H9 (cell line): ENCODE measurements around the gene NEK5. TPM values are rescaled to one million over a fixed set of nuclear protein-coding genes. Genes with fewer than 3 reads are reported as not detected.

Experiments used
- DNase-seq: peaks from one replicate; pipeline ENCODE4 v3.0.0-alpha.2; 2017
- H2AFZ ChIP-seq: one replicate; pipeline ENCODE4 v1.6.1; 2013; ENCODE audit warnings: mild to moderate bottlenecking, low read length, control low read depth, moderate library complexity
- H2AK5ac ChIP-seq: 2 replicates; pipeline ENCODE4 v1.6.1; 2013; ENCODE audit warnings: low read length, control low read depth, mixed read lengths; ENCODE audit not compliant: insufficient read length
- H2BK120ac ChIP-seq: one replicate; pipeline ENCODE4 v1.6.1; 2013; ENCODE audit warnings: low read depth, mild to moderate bottlenecking, low read length, control low read depth, inconsistent platforms; ENCODE audit not compliant: poor library complexity, severe bottlenecking
- H2BK12ac ChIP-seq: 2 replicates; pipeline ENCODE4 v1.6.1; 2013; ENCODE audit warnings: low read length, control low read depth, mixed read lengths, low read depth; ENCODE audit not compliant: insufficient read length
- H2BK15ac ChIP-seq: 2 replicates; pipeline ENCODE4 v1.6.1; 2013; ENCODE audit warnings: low read depth, low read length, control low read depth
- H2BK20ac ChIP-seq: one replicate; pipeline ENCODE4 v1.6.1; 2013; ENCODE audit warnings: low read depth, mild to moderate bottlenecking, low read length, control low read depth, inconsistent platforms; ENCODE audit not compliant: poor library complexity, severe bottlenecking
- H2BK5ac ChIP-seq: 2 replicates; pipeline ENCODE4 v1.6.1; 2013; ENCODE audit warnings: low read length, control low read depth, mixed read lengths; ENCODE audit not compliant: insufficient read length
- H3K14ac ChIP-seq: 2 replicates; pipeline ENCODE4 v1.6.1; 2013; ENCODE audit warnings: low read length, control low read depth; ENCODE audit not compliant: insufficient read depth
- H3K18ac ChIP-seq: 2 replicates; pipeline ENCODE4 v1.6.1; 2013; ENCODE audit warnings: low read depth, mild to moderate bottlenecking, mixed read lengths, low read length, control low read depth; ENCODE audit not compliant: insufficient read length
- H3K23ac ChIP-seq: 2 replicates; pipeline ENCODE4 v1.6.1; 2013; ENCODE audit warnings: low read length, control low read depth, mixed read lengths, low read depth; ENCODE audit not compliant: insufficient read length
- H3K23me2 ChIP-seq: 2 replicates; pipeline ENCODE4 v1.6.1; 2013; ENCODE audit warnings: low read depth, mild to moderate bottlenecking, mixed read lengths, low read length, control low read depth; ENCODE audit not compliant: insufficient read length, poor library complexity, severe bottlenecking
- H3K27ac ChIP-seq: 2 replicates; pipeline ENCODE4 v1.5.1; 2013; ENCODE audit warnings: low read length, control low read depth, mixed read lengths, low read depth; ENCODE audit not compliant: insufficient read length
- H3K27me3 ChIP-seq: 2 replicates; pipeline ENCODE4 v1.6.1; 2013; ENCODE audit warnings: low read length, control low read depth, inconsistent platforms; ENCODE audit not compliant: insufficient read depth
- H3K4ac ChIP-seq: 2 replicates; pipeline ENCODE4 v1.6.1; 2013; ENCODE audit warnings: low read depth, mild to moderate bottlenecking, control low read depth, inconsistent platforms, low read length, moderate library complexity
- H3K4me1 ChIP-seq: 2 replicates; pipeline ENCODE4 v1.6.1; 2013; ENCODE audit warnings: low read length, control low read depth, inconsistent platforms; ENCODE audit not compliant: insufficient read depth
- H3K4me2 ChIP-seq: 2 replicates; pipeline ENCODE4 v1.6.1; 2013; ENCODE audit warnings: low read length, control low read depth, mixed read lengths; ENCODE audit not compliant: insufficient read length, insufficient read depth
- H3K56ac ChIP-seq: 2 replicates; pipeline ENCODE4 v1.6.1; 2013; ENCODE audit warnings: low read depth, mild to moderate bottlenecking, mixed read lengths, low read length, control low read depth; ENCODE audit not compliant: insufficient read length
- H3K79me1 ChIP-seq: 2 replicates; pipeline ENCODE4 v1.6.1; 2013; ENCODE audit warnings: low read depth, mild to moderate bottlenecking, moderate library complexity, low read length, control low read depth, inconsistent platforms; ENCODE audit not compliant: insufficient read depth, poor library complexity, severe bottlenecking
- H3K79me2 ChIP-seq: 2 replicates; pipeline ENCODE4 v1.6.1; 2013; ENCODE audit warnings: low read length, control low read depth, inconsistent platforms; ENCODE audit not compliant: insufficient read depth
- H3K9ac ChIP-seq: 2 replicates; pipeline ENCODE4 v1.6.1; 2013; ENCODE audit warnings: low read length, control low read depth, mixed read lengths; ENCODE audit not compliant: insufficient read length; ENCODE audit errors: extremely low read depth
- H3K9me3 ChIP-seq: one replicate; pipeline ENCODE4 v1.6.1; 2013; ENCODE audit warnings: low read depth, low read length, inconsistent platforms; ENCODE audit not compliant: control insufficient read depth
- H3T11ph ChIP-seq: one replicate; pipeline ENCODE4 v1.6.1; 2013; ENCODE audit warnings: mild to moderate bottlenecking, low read length, control low read depth, inconsistent platforms
- H4K20me1 ChIP-seq: one replicate; pipeline ENCODE4 v1.6.1; 2013; ENCODE audit not compliant: control insufficient read depth, insufficient read length, insufficient read depth
- H4K5ac ChIP-seq: 2 replicates; pipeline ENCODE4 v1.6.1; 2013; ENCODE audit warnings: low read depth, mild to moderate bottlenecking, mixed read lengths, low read length, control low read depth; ENCODE audit not compliant: insufficient read length
- H4K8ac ChIP-seq: replicated peaks from 2 replicates; pipeline ENCODE4 v1.6.1; 2013; ENCODE audit warnings: low read length, control low read depth, mixed read lengths, low read depth; ENCODE audit not compliant: insufficient read length
- H4K91ac ChIP-seq: 2 replicates; pipeline ENCODE4 v1.6.1; 2013; ENCODE audit warnings: low read depth, mild to moderate bottlenecking, moderate library complexity, mixed read lengths, low read length, control low read depth; ENCODE audit not compliant: insufficient read length
- H3K27ac Mint-ChIP-seq, 3 experiments: 2 replicates in 2 of 3; 3 replicates in 1 of 3; pipeline ENCODE4 v1.8.0; 2020 to 2021; ENCODE audit warnings: mixed read lengths in 3 of 3, mild to moderate bottlenecking in 1 of 3, moderate library complexity in 1 of 3
- H3K27me3 Mint-ChIP-seq: 2 replicates; pipeline ENCODE4 v1.8.0; 2021; ENCODE audit warnings: low read depth, mild to moderate bottlenecking, moderate library complexity, mixed read lengths
- H3K36me3 Mint-ChIP-seq, 3 experiments: 2 replicates in 2 of 3; 3 replicates in 1 of 3; pipeline ENCODE4 v1.8.0; 2020 to 2021; ENCODE audit warnings: low read depth in 3 of 3, mixed read lengths in 3 of 3; ENCODE audit not compliant: insufficient read depth in 1 of 3
- H3K4me1 Mint-ChIP-seq, 2 experiments: 2 replicates each; pipeline ENCODE4 v1.8.0; 2020; ENCODE audit warnings: mixed read lengths in 2 of 2
- H3K4me3 Mint-ChIP-seq, 2 experiments: 2 replicates in 1 of 2; 3 replicates in 1 of 2; pipeline ENCODE4 v1.8.0; 2020 to 2021; ENCODE audit warnings: mild to moderate bottlenecking in 2 of 2, mixed read lengths in 2 of 2, moderate library complexity in 1 of 2
- H3K9me3 Mint-ChIP-seq, 2 experiments: 2 replicates in 1 of 2; 3 replicates in 1 of 2; pipeline ENCODE4 v1.8.0; 2020; ENCODE audit warnings: mild to moderate bottlenecking in 2 of 2, mixed read lengths in 2 of 2, moderate library complexity in 1 of 2
- WGBS: extraction: QIAGEN DNeasy Blood & Tissue Kit; methylation state at CpG from one replicate; pipeline ENCODE4 v1.1.7; 2013; ENCODE audit warnings: missing lambda C conversion rate, low lambda C conversion rate, mixed read lengths; ENCODE audit not compliant: insufficient read length; ENCODE audit errors: extremely low coverage; 5-methylcytosine and 5-hydroxymethylcytosine counted together
- total RNA-seq: library from RNA; stranded (reverse); gene quantifications from 2 replicates; pipeline ENCODE4 v1.2.1, GENCODE V29; 2021
- TF ChIP-seq, protein P1 (sequence below): fragments of 200-600 bp; sonication (generic); conservative IDR thresholded peaks from 3 replicates; pipeline ENCODE4 v1.8.0; 2021; ENCODE audit warnings: antibody characterized with exemption, mild to moderate bottlenecking

The NEK5 gene
- total RNA-seq, 1 experiment from 2014 or later, result 0.26 TPM

DNA sequence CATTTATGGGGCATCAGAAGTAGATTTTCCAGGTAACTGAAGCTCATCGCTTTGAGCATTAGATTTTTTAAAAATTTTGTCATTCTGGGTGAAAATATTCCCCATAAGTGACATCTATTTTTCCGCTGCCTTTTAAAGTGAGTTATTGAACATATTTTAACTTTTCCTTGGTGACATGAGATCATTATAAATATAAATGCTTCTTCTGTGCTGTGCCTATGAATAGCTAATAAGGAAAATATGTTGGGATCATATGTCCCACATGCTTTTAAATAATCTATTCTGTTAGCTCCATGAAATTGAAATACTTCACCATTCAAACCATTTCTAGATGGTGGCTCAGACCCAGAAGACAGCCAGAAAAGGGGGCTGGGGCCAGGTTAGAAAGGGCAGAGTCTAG, 131.7 kb downstream of the NEK5 start:
- no peak overlapping the region for H3K14ac ChIP-seq
- H3K27ac Mint-ChIP-seq, result no peak overlapping the region

More for the DNA sequence above, 131.7 kb downstream of the NEK5 start:
- H2AK5ac ChIP-seq, result no peak overlapping the region
- peaks cover 1% of the 10 kb centered on the region; the same call in 1 of the 2 replicates for H3K27me3 Mint-ChIP-seq
- no CpG with 5 or more reads among the region's 2 CpGs for WGBS
- TF ChIP-seq, protein P1, sequence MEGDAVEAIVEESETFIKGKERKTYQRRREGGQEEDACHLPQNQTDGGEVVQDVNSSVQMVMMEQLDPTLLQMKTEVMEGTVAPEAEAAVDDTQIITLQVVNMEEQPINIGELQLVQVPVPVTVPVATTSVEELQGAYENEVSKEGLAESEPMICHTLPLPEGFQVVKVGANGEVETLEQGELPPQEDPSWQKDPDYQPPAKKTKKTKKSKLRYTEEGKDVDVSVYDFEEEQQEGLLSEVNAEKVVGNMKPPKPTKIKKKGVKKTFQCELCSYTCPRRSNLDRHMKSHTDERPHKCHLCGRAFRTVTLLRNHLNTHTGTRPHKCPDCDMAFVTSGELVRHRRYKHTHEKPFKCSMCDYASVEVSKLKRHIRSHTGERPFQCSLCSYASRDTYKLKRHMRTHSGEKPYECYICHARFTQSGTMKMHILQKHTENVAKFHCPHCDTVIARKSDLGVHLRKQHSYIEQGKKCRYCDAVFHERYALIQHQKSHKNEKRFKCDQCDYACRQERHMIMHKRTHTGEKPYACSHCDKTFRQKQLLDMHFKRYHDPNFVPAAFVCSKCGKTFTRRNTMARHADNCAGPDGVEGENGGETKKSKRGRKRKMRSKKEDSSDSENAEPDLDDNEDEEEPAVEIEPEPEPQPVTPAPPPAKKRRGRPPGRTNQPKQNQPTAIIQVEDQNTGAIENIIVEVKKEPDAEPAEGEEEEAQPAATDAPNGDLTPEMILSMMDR, result no peak
- no peak overlapping the region for H3K23ac ChIP-seq
- H3K9me3 ChIP-seq, result no peaks in the 10 kb centered on the region
- H3K4me3 Mint-ChIP-seq, result no peak overlapping the region
- no peak overlapping the region for H4K5ac ChIP-seq
- no peak overlapping the region for H2BK20ac ChIP-seq
- H4K20me1 ChIP-seq, result no peaks in the 10 kb centered on the region
- no peak overlapping the region for H3K56ac ChIP-seq
- no peak overlapping the region for H2BK5ac ChIP-seq
- no peak overlapping the region for H3K27ac ChIP-seq
- no peak overlapping the region for H3K4ac ChIP-seq
- H2BK12ac ChIP-seq, result no peak overlapping the region
- no peak overlapping the region for H3T11ph ChIP-seq
- no peak overlapping the region for H3K4me2 ChIP-seq
- peaks cover 8% of the 10 kb centered on the region; the same call in 1 of the 2 replicates for H3K4me1 ChIP-seq
- H2BK15ac ChIP-seq, result no peak overlapping the region
- no peaks in the 10 kb centered on the region for H3K79me1 ChIP-seq
- no peaks in the 10 kb centered on the region; a peak in 1 of 7 replicates for H3K36me3 Mint-ChIP-seq
- H3K27me3 ChIP-seq, result no peaks in the 10 kb centered on the region
- H3K4me1 Mint-ChIP-seq, result peaks cover 54 to 61% of the 10 kb centered on the region in 2 experiments
- H4K8ac ChIP-seq, result no peak overlapping the region
- H2BK120ac ChIP-seq, result no peak overlapping the region
- H3K18ac ChIP-seq, result no peak overlapping the region
- H3K9me3 Mint-ChIP-seq, result no peaks in the 10 kb centered on the region
- no peak overlapping the region for H4K91ac ChIP-seq
- no peaks in the 10 kb centered on the region for H3K23me2 ChIP-seq
- DNase-seq, result no peak
- H3K9ac ChIP-seq, result no peak overlapping the region
- no peak overlapping the region for H2AFZ ChIP-seq
- H3K79me2 ChIP-seq, result no peaks in the 10 kb centered on the region
